Spleen (tissue), 11 donors: ENCODE results near the gene PTOV1. TPM values are rescaled to one million over a fixed set of nuclear protein-coding genes. Genes with fewer than 3 reads are reported as not detected.

ENCODE experiments used
- DNase-seq: peaks from one replicate; pipeline ENCODE4 v3.0.0-alpha.2; 2020
- H3K27ac ChIP-seq, 8 donors: fragments of 200-600 bp; sonication (generic) in 7 of 8; 1 replicate in 4 of 8; 2 replicates in 4 of 8; pipeline versions ENCODE4 v1.5.0 to v1.8.0; 2016 to 2021; ENCODE audit warnings: inconsistent platforms in 4 of 8, mild to moderate bottlenecking in 4 of 8, moderate library complexity in 1 of 8
- H3K27me3 ChIP-seq, 7 donors: fragments of 200-600 bp; sonication (generic) in 6 of 7; replicated peaks in 1 of 7; 1 replicate in 4 of 7; 2 replicates in 3 of 7; pipeline versions ENCODE4 v1.5.0 to v1.8.0; 2016 to 2021; ENCODE audit warnings: inconsistent platforms in 3 of 7, mild to moderate bottlenecking in 1 of 7
- H3K36me3 ChIP-seq, 6 donors: fragments of 200-600 bp; sonication (generic) in 5 of 6; 1 replicate in 4 of 6; 2 replicates in 2 of 6; pipeline versions ENCODE4 v1.5.0 to v1.8.0; 2016 to 2021; ENCODE audit warnings: inconsistent platforms in 2 of 6
- H3K4me1 ChIP-seq, 6 donors: fragments of 200-600 bp; sonication (generic) in 5 of 6; 1 replicate in 3 of 6; 2 replicates in 3 of 6; pipeline versions ENCODE4 v1.5.0 to v1.8.0; 2016 to 2021; ENCODE audit warnings: inconsistent platforms in 3 of 6
- H3K4me3 ChIP-seq, 8 donors: fragments of 200-600 bp; sonication (generic) in 7 of 8; 1 replicate in 4 of 8; 2 replicates in 4 of 8; pipeline versions ENCODE4 v1.5.0 to v1.8.0; 2016 to 2021; ENCODE audit warnings: inconsistent platforms in 4 of 8, mild to moderate bottlenecking in 4 of 8, moderate library complexity in 2 of 8
- H3K9me3 ChIP-seq, 8 donors: fragments of 200-600 bp; sonication (generic) in 7 of 8; 1 replicate in 4 of 8; 2 replicates in 4 of 8; pipeline versions ENCODE4 v1.5.0 to v1.8.0; 2016 to 2021; ENCODE audit warnings: inconsistent platforms in 4 of 8
- CTCF ChIP-seq, 11 experiments: fragments of 200-600 bp in 7 of 11; fragments of 450-650 bp in 4 of 11; sonication (generic) in 4 of 11; IDR thresholded peaks in 8 of 11; conservative IDR thresholded peaks in 3 of 11; 1 replicate in 7 of 11; 2 replicates in 4 of 11; pipeline versions ENCODE4 v1.4.0 to v1.8.0; 2016 to 2021; ENCODE audit warnings: antibody characterized with exemption in 11 of 11, inconsistent platforms in 4 of 11, mild to moderate bottlenecking in 1 of 11
- POLR2A ChIP-seq, 3 donors: fragments of 450-650 bp; IDR thresholded peaks; one replicate each; pipeline ENCODE4 v1.5.1; 2017; ENCODE audit warnings: antibody characterized with exemption in 3 of 3, mild to moderate bottlenecking in 1 of 3
- POLR2AphosphoS5 ChIP-seq, 3 donors: sonication (generic); formaldehyde crosslinking; IDR thresholded peaks; one replicate each; pipeline ENCODE4 v1.5.1; 2017; ENCODE audit warnings: antibody characterized with exemption in 3 of 3
- WGBS, 5 donors: extraction: QIAGEN DNeasy Blood & Tissue Kit in 3 of 5; methylation state at CpG; one replicate each; pipeline versions ENCODE4 v1.1.5 to v1.1.7; 2013 to 2018; 5-methylcytosine and 5-hydroxymethylcytosine counted together
- intact Hi-C: fragments of 100-400 bp; cut with DNase I; formaldehyde crosslinking; loops from one replicate; pipeline ENCODE4 v1.15.0; 2023; ENCODE audit warnings: low total_unique reads
- polyA plus RNA-seq, 3 donors: library from polyadenylated mRNA; stranded (reverse); fragments of 200-250 nt; gene quantifications; one replicate each; pipeline ENCODE4 v1.2.1, GENCODE V29; 2013
- total RNA-seq, 7 donors: library from RNA; depleted of rRNA in 3 of 7; stranded (reverse); fragments of >200 nt in 3 of 7; fragmentation: NEBNext Ultra II Directional in 4 of 7; extraction: Animal tissue kit (Norgen Biotek cat#: 25700) in 4 of 7; gene quantifications; one replicate each; pipeline versions ENCODE4 v1.1.0 to v1.2.1, GENCODE V29; 2016 to 2021
- donor health status: healthy with polysubstance abuse.
- donor health status: DM: no; HTN: no; CAD: no; lungs with moderate emphysema.
- donor health status: DM: no; HTN: no; CAD: no.
- donor health status: Bipolar disorder and iron deficiency.
- donor health status: healthy.
- donor health status: DM: no; HTN: no; CAD: no.
- donor health status: DM: yes; HTN: yes; CAD: no.

PTOV1 gene
- total and polyA plus RNA-seq, 10 donors = 61.4 to 127 (median 90.2) TPM

- H3K4me3 ChIP-seq = peak overlapping the region; percentile 54 to 87 (median 76)
- peak; percentile 98 for DNase-seq
- H3K9me3 ChIP-seq = no peaks in the 10 kb centered on the region
- peak overlapping the region; percentile 96 to 100 (median 99) for H3K27ac ChIP-seq
- H3K36me3 ChIP-seq = peaks cover 9 to 61% (median 25%) of the 10 kb centered on the region in 6 donors
- intact Hi-C loops = no loop called here
- 0% methylated on average over 36 to 46 of the region's 46 CpGs for WGBS, 5 donors
- H3K27me3 ChIP-seq = no peaks in the 10 kb centered on the region
- TF ChIP-seq POLR2AphosphoS5 (IDR thresholded peaks at IDR 0.05) (peak; percentile 78 to 95 (median 88)), POLR2A (IDR thresholded peaks at IDR 0.05) (peak in 1 of 3 donors; percentile 45), CTCF (IDR thresholded peaks at IDR 0.05 in 8 of 11, conservative IDR thresholded peaks at IDR 0.05 in 3 of 11) (no peak)
- peaks cover 10 to 67% (median 35%) of the 10 kb centered on the region in 6 donors for H3K4me1 ChIP-seq
Measured at GRCh38 chr19:49876422-49877019, 25.6 kb downstream of the PTOV1 start.

GRCh38 chr19:49877020-49877878 lies 26.3 kb downstream of the PTOV1 start, which contains the start of the genes AKT1S1 and TBC1D17:
Gene AKT1S1, minus strand, starts transcription at chr19:49877355. Its CDS starts 4,060 bp downstream, at chr19:49873295.
Gene TBC1D17, plus strand, starts transcription at chr19:49877702. Its CDS starts 22 bp downstream, at chr19:49877724.
- Histone ChIP-seq H3K9me3 (no peaks in the 10 kb centered on the region), H3K27me3 (no peaks in the 10 kb centered on the region), H3K36me3 (peaks cover 9 to 61% (median 32%) of the 10 kb centered on the region in 6 donors), H3K4me1 (peaks cover 10 to 60% (median 32%) of the 10 kb centered on the region in 6 donors), H3K4me3 (peak within 1 kb of the TSS; percentile 58 to 87 (median 76)), H3K27ac (peak within 1 kb of the TSS; percentile 96 to 100 (median 99))
- intact Hi-C loops = no loop called here
- 0 to 1% (median 0%) methylated on average over 46 to 61 of the region's 61 CpGs for WGBS, 5 donors
- TF ChIP-seq POLR2AphosphoS5 (IDR thresholded peaks at IDR 0.05) = peak; percentile 91 to 97 (median 92)
- TF ChIP-seq CTCF (IDR thresholded peaks at IDR 0.05 in 8 of 11, conservative IDR thresholded peaks at IDR 0.05 in 3 of 11) = peak in 1 of 11 experiments; percentile 16
- peak; percentile 10 to 88 (median 69) for TF ChIP-seq POLR2A (IDR thresholded peaks at IDR 0.05)
- DNase-seq = peak; percentile 99

- DNase-seq = peak; percentile 100
- H3K27me3 ChIP-seq = no peaks in the 10 kb centered on the region
- peak overlapping the region; percentile 96 to 100 (median 99) for H3K27ac ChIP-seq
- peaks cover 9 to 61% (median 40%) of the 10 kb centered on the region in 6 donors for H3K36me3 ChIP-seq
- peak overlapping the region; percentile 48 to 87 (median 76) for H3K4me3 ChIP-seq
- H3K4me1 ChIP-seq = peaks cover 10 to 51% (median 28%) of the 10 kb centered on the region in 6 donors
- intact Hi-C loops = no loop called here
- WGBS, 5 donors = 11 to 18% (median 12%) methylated on average over 25 to 41 of the region's 41 CpGs
- H3K9me3 ChIP-seq = no peaks in the 10 kb centered on the region
- TF ChIP-seq CTCF (IDR thresholded peaks at IDR 0.05 in 8 of 11, conservative IDR thresholded peaks at IDR 0.05 in 3 of 11) = peak in 1 of 11 experiments; percentile 22
- TF ChIP-seq POLR2AphosphoS5 (IDR thresholded peaks at IDR 0.05) = peak in 2 of 3 donors; percentile 40 to 47
- TF ChIP-seq POLR2A (IDR thresholded peaks at IDR 0.05) = no peak
Measured at GRCh38 chr19:49877879-49878743, 27.2 kb downstream of the PTOV1 start.
